ENCODE measurements around the gene ROCK2. TPM values are rescaled to one million over a fixed set of nuclear protein-coding genes. Genes with fewer than 3 reads are reported as not detected.
"Not testable (repeated sequence)": the region's sequence is repeated elsewhere in the genome, so short reads cannot be mapped to it uniquely, and the experiment has no call there.

Gene ROCK2
- total RNA-seq, 1 donor from 2014 or later, result 34.4 TPM

DNA sequence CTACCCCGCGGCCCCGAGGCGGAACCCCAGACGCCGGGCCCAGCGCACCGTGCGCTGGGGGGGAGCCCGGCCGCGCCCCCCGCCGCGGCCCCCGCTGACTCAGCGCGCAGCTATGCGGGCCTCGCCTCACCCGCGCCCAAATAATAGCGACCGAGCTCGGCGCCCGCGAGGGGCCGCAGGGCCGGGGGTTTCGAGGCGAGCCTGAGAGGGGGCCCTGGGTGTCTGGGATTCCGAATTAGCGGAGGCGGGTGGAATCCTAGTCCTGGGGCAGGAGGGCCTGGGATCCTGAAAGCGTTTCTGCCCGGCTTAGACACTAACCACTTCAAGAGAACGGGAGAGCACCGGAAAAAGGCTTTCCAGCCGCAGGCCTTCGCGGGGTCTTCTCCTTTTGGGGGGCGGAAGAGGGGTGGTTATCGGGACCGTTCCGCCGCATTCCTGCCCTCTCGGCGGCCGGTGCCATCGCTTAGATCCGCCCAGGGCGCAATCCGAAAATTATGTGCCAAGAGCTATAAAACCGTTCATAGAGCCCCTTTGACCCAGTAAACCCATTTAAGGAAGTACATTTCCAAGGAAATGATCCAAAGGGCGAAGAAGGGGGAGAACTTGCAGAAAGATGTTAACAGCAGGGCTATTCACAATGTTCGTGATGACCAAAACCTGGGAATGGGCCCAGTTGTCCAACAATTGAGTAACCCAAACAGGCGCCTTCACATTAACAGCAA is 681 bp upstream of the ROCK2 start:
- DNase-seq (ENCODE audit: missing footprints) (no peak), ATAC-seq (peak; percentile 69)
- intact Hi-C loops (cut with DNase I), result loop anchor here (2.0 to 5.0 kb wide), 5 partner anchors 30 to 113 kb away; no protein-coding TSS in a partner anchor

DNA sequence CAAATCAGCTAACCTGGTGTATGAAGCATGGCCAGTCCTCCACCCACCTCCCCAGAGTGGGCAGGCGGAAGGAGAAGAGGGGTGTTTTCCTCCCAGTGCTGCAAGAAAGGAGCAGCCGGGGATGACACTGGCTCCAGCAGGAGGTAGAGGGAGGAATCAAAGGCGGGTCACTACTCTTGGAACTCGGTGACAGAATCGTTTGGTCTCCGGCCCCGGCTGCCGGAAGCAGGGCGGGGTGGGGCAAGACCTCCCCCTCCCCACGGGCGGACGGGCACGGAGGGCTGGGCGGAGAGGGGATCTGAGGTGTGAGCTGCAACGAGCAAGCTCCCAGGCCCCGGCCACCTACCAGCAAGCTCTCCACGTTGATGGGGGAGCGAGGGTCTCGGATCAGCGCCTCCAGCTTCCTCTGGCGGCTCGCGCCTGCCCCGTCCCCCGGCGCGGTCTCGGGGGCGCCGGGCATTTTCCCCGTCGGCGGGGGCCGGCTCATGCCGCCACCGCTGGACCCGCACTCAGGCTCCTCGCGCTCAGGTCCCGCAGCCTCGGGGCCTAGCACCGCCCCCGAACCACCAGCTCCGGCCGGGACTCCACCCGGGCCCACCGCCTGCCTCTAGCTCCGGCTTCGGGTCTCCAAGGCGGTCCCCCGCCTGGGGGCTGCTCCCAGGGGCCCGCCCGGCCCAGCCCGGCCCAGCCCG is 640 bp downstream of the ROCK2 start:
- peak; percentile 43 for ATAC-seq
- intact Hi-C loops (cut with DNase I), result loop anchor here (2.0 to 5.0 kb wide), 4 partner anchors 31 to 111 kb away; no protein-coding TSS in a partner anchor
- peak; percentile 83 for DNase-seq (ENCODE audit: missing footprints)

GRCh38 chr2:11343368-11343649 is 1.1 kb downstream of the ROCK2 start:
- no peak for DNase-seq (ENCODE audit: missing footprints)
- no peak for ATAC-seq
- intact Hi-C loops (cut with DNase I), result loop anchor here (5.0 kb wide), 2 partner anchors 51 to 111 kb away; no protein-coding TSS in a partner anchor

- intact Hi-C loops (cut with DNase I), result loop anchor here (5.0 kb wide), 2 partner anchors 50 to 110 kb away; no protein-coding TSS in a partner anchor
- no peak for DNase-seq (ENCODE audit: missing footprints)
- ATAC-seq, result no peak
Measured at GRCh38 chr2:11342551-11343367, 1.7 kb downstream of the ROCK2 start.

GRCh38 chr2:11340717-11341116 is 3.7 kb downstream of the ROCK2 start:
- intact Hi-C loops (cut with DNase I), result loop anchor here (5.0 kb wide), 2 partner anchors 48 to 108 kb away; no protein-coding TSS in a partner anchor
- no peak for ATAC-seq

DNA sequence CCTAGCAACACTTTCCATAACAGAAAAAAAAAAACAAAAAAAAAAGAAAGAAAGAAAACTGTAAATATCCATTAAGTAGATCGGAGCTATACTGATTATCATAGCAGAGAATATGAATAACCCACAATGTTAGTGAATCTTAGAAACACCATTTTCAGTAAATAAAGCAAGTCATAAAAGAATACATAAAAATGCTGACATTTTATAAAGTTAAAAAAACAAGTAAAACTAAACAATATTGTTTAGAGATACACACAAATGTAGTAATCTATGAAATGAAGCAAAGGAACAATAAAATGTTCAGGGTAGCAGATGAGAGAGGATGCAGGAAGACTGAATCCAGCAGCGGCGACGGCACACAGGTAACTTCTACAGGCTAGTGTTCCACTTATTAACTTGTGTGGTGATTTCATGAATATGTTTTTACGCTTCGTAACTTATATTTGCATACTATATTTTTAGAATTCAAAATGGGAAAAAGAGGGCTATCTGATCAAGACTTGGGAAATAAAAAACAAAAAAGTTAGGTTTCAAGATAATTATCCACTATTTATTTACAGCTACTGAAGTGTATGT is 4.8 kb downstream of the ROCK2 start:
- DNase-seq (ENCODE audit: missing footprints), result no peak
- intact Hi-C loops (cut with DNase I), result loop anchor here (5.0 kb wide), 2 partner anchors 47 to 107 kb away; no protein-coding TSS in a partner anchor
- no peak for ATAC-seq

More at GRCh38 chr2:11340717-11341116, 3.7 kb downstream of the ROCK2 start:
- DNase-seq (ENCODE audit: missing footprints), result no peak

GRCh38 chr2:11338580-11338979 is 5.9 kb downstream of the ROCK2 start:
- ATAC-seq (no peak), DNase-seq (ENCODE audit: missing footprints) (no peak)
- intact Hi-C loops (cut with DNase I), result no loop called here

- ATAC-seq, result no peak
- no peak for DNase-seq (ENCODE audit: missing footprints)
- intact Hi-C loops (cut with DNase I), result no loop called here
Measured at GRCh38 chr2:11337909-11338308, 6.5 kb downstream of the ROCK2 start.

- intact Hi-C loops (cut with DNase I), result no loop called here
- no peak for ATAC-seq
- DNase-seq (ENCODE audit: missing footprints), result no peak
Measured at GRCh38 chr2:11336189-11336588, 8.2 kb downstream of the ROCK2 start.

DNA sequence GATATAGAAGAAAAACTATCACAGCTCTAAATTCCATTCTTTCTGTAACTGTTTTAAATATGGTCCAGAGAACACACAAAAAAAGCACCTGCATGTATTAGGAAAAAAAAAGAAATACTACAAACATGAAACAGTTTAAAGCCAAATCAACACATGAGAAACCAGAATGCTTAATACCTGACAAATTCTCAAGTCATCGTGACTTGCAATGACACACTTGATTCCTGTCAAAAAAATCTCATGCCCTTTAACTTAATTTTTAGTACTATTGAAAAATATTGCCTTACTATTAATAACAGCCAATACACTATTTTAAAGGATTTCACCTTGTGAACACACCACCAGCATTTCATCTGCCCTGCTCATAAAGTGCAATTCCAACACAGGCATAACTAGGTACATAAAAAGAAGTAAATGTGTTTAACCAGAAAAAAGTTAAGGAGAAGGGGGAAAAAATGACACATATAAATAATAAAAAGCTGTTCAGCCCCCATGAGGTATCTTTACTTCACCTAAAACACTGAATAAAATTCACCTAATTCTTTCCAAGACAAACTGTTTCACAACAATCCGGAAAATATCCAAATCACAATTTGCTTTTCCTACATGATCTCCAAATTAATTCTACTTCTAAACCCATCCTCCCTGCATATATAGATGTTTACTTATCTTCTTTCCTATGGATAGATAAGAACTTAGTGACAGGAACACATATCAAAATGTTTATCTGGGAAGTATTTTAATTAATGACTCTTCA is 10.8 kb downstream of the ROCK2 start:
- intact Hi-C loops (cut with DNase I), result no loop called here
- DNase-seq (ENCODE audit: missing footprints), result no peak
- no peak for ATAC-seq

- DNase-seq (ENCODE audit: missing footprints), result no peak
- no peak for ATAC-seq
- intact Hi-C loops (cut with DNase I), result no loop called here
Measured at GRCh38 chr2:11332596-11332995, 11.8 kb downstream of the ROCK2 start.

GRCh38 chr2:11330457-11331142 is 13.8 kb downstream of the ROCK2 start:
- no peak for ATAC-seq
- intact Hi-C loops (cut with DNase I), result no loop called here
- DNase-seq (ENCODE audit: missing footprints), result no peak

GRCh38 chr2:11329776-11330175 is 14.7 kb downstream of the ROCK2 start:
- ATAC-seq (no peak), DNase-seq (ENCODE audit: missing footprints) (no peak)
- intact Hi-C loops (cut with DNase I), result no loop called here

DNA sequence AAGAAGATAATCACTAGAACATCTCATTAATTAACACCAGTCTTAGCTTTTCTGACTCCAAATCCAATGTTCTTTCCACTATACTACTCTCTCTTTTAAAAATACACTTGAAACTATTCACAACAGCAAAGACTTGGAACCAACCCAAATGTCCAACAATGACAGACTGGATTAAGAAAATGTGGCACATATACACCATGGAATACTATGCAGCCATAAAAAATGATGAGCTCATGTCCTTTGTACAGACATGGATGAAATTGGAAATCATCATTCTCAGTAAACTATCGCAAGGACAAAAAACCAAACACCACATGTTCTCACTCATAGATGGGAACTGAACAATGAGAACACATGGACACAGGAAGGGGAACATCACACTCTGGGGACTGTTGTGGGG is 15.9 kb downstream of the ROCK2 start:
- ATAC-seq; intact Hi-C loops (cut with DNase I); DNase-seq (ENCODE audit: missing footprints): not testable (repeated sequence)

GRCh38 chr2:11327871-11328270 is 16.6 kb downstream of the ROCK2 start:
- intact Hi-C loops (cut with DNase I), result no loop called here
- ATAC-seq (no peak), DNase-seq (ENCODE audit: missing footprints) (no peak)

DNA sequence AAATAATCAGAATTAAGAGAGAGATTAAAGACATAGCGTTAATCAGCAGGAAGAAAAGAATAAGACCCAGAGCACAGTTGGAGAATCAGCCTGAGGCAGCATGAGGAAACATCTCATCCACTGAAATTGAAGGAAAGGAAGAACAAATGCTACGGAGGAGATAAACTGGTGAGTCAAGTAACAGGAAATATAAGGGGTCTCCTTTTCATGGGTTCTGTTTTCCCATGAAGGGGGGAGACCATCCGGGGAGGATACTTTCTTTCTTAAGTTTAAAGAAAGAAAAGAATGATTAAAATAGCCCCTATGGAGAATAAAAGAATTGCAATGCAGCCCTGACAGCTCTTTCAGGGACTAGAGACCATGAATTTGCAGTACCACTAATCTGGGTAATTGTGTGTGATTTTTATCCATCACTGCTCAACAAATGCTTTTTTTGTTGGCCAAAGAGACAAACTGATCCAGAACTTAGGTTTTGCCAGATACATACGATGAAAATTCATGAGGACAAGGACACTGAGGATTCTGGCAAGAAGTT is 17.7 kb downstream of the ROCK2 start:
- no peak for ATAC-seq
- intact Hi-C loops (cut with DNase I), result no loop called here
- no peak for DNase-seq (ENCODE audit: missing footprints)

DNA sequence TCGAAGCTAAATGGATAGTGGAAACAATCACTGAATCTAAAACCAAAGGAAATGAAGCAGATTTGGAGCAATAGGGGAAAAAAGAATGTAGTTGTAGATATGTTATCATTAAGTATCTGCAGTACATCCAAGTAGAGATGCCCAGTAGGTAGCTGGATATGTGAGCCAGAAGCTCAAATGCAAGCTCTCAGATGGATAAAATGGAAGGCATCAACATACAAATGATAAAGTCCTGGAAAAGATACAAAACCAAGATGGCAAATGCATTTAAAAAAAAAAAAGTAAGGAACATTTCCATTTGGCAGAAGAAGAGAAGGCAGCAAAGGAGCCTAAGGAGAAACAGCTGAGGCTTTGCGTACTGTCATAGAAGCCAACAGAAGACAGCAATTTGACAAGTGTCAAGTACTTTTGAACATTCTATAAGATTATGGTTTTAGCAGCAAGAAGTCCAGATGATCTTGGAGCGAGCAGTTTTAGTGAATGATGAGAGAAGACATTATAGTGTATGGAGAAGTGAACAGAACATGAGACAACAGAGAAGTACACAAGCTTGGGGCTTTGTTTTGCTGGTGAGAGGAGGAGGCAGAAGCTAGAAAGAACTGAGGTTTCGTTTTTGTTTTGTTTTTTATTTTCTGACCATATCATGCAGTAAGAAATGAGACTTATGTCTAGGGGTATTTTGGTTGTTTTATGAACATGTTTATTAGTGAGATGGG is 18.3 kb downstream of the ROCK2 start:
- no peak for DNase-seq (ENCODE audit: missing footprints)
- intact Hi-C loops (cut with DNase I), result no loop called here
- ATAC-seq, result no peak

Data from Right ventricle myocardium inferior (tissue), 1 donor.